HG03175 (cell line): ENCODE results near the gene MSANTD7.
"Not testable (repeated sequence)": the region's sequence is repeated elsewhere in the genome, so short reads cannot be mapped to it uniquely, and the experiment has no call there.

ENCODE experiments used
- ATAC-seq: cut with Tn5 transposase; IDR thresholded peaks from one replicate; pipeline ENCODE4 v1.9.1; 2021; ENCODE audit warnings: mild to moderate bottlenecking, moderate library complexity; ENCODE audit not compliant: unreplicated experiment

The MSANTD7 gene

GRCh38 chr10:14837757-14838581, at the start of gene MSANTD7, which contains the start of the genes CDNF and HSPA14:
TSS of gene MSANTD7 (plus strand) at chr10:14838306. CDS start at chr10:14842285, 3,979 bp downstream.
TSS of gene CDNF (minus strand) at chr10:14838037. CDS start at chr10:14837946, 91 bp downstream.
TSS of gene HSPA14 (plus strand) at chr10:14838306. CDS start at chr10:14838403, 97 bp downstream.
- peak; percentile 96 for ATAC-seq

GRCh38 chr10:14798636-14799035, 39.5 kb upstream of the MSANTD7 start:
- ATAC-seq, result no peak

GRCh38 chr10:14800397-14800796, 37.7 kb upstream of the MSANTD7 start:
- no peak for ATAC-seq

GRCh38 chr10:14801723-14802122, 36.4 kb upstream of the MSANTD7 start:
- no peak for ATAC-seq

- ATAC-seq, result no peak
Observed at GRCh38 chr10:14803827-14804226, 34.3 kb upstream of the MSANTD7 start.

GRCh38 chr10:14806318-14806717, 31.8 kb upstream of the MSANTD7 start:
- ATAC-seq, result no peak

- ATAC-seq, result no peak
Observed at GRCh38 chr10:14810969-14811953, 26.8 kb upstream of the MSANTD7 start.

GRCh38 chr10:14812271-14812670, 25.8 kb upstream of the MSANTD7 start:
- ATAC-seq, result no peak

GRCh38 chr10:14815681-14816080, 22.4 kb upstream of the MSANTD7 start:
- ATAC-seq, result no peak

- not testable (repeated sequence) for ATAC-seq
Observed at GRCh38 chr10:14816717-14817116, 21.4 kb upstream of the MSANTD7 start.

- no peak for ATAC-seq
Observed at GRCh38 chr10:14820010-14820774, 17.9 kb upstream of the MSANTD7 start.

GRCh38 chr10:14820775-14821154, 17.3 kb upstream of the MSANTD7 start:
- ATAC-seq, result no peak

- ATAC-seq, result no peak
Observed at GRCh38 chr10:14821635-14822375, 16.3 kb upstream of the MSANTD7 start.

- no peak for ATAC-seq
Observed at GRCh38 chr10:14822879-14823755, 15.0 kb upstream of the MSANTD7 start.

GRCh38 chr10:14823966-14824365, 14.1 kb upstream of the MSANTD7 start:
- no peak for ATAC-seq

GRCh38 chr10:14826076-14826829, 11.9 kb upstream of the MSANTD7 start:
- no peak for ATAC-seq

GRCh38 chr10:14833106-14833505, 5.0 kb upstream of the MSANTD7 start:
- ATAC-seq, result no peak

GRCh38 chr10:14836208-14836607, 1.9 kb upstream of the MSANTD7 start:
- ATAC-seq, result no peak
